NCI-H146 treated with DMSO at 0.1 percent for 48 hours (cell line): ENCODE measurements around the gene AK1.
A peak's percentile ranks its signal among the peaks of the same experiment; 100 is the strongest.

Source experiments
- DNase-seq: peaks from one replicate; lab custom pipeline; 2025; ENCODE audit not compliant: unreplicated experiment; lab: John Stamatoyannopoulos, UW

The AK1 gene

GRCh38 chr9:127869310-127870152, 7.9 kb downstream of the AK1 start:
- peak; percentile 29 for DNase-seq

GRCh38 chr9:127868278-127868902, 9.1 kb downstream of the AK1 start:
- DNase-seq, result no peak

DNA sequence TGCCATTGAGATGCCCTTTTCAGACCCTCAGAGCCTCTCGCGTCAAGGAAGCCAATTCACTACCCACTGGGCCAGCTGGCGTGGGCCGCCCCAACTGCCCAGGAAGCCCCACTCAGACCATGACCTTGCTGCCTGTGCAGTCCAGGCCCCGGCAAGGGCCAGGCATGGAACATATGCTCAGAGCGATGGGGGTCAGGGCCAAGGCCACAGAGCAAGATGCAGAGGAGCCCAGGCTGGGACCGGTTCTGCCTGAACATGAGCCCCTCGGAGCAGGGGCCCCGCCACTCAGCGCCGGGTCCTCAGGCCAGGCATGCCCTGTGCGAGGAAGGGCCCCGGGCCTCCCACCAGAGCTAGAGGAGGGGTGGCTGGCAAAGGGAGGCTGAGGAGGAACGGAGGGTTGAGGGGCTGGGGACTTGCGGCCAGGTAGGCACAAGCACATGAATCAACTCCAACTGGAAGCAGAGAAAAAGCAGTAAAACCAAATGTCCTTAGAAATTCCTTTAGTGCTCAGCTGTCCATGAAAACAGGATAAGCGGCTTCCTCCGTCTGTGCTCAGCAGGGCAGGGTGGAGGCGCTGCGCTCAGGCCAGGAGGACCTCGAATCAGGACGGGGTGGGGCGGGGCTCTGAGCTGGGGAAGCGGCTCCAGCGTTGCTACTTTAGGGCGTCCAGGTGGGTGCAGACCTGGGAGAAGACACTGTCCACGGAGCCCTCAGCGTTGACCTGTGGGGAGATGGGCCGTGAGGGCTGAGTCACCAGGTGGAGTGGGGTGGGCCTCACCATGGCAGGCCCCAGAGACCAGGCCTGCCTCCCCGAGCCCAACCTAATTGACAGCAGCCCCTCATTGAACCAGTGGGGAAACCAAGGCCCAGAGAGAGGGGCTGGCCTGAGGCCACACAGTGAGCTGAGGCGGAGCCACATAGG, 9.9 kb downstream of the AK1 start:
- no peak for DNase-seq

DNA sequence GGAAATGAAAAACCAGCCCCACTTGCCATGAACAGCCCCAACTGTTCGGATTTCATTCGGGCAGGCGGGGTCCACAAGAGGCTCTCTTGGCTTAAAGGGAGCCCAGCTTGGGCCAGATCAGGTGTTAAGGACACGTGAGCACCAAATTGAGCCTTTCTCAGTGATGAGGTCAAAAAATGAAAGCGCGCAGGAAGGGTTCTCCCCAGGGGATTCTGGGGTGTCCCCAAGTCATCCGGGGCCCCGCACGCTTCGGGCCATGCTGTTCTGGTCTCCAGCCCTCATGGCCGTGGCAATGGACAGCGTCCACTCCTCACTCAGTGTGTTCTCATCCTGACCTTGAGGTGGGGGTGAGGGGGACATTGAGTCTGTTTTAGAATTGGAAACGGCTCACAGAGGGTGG, 10.9 kb downstream of the AK1 start:
- no peak for DNase-seq

- no peak for DNase-seq
Measured at GRCh38 chr9:127865645-127866464, 11.6 kb downstream of the AK1 start.

GRCh38 chr9:127863191-127863621, 14.3 kb downstream of the AK1 start:
- DNase-seq, result no peak

DNA sequence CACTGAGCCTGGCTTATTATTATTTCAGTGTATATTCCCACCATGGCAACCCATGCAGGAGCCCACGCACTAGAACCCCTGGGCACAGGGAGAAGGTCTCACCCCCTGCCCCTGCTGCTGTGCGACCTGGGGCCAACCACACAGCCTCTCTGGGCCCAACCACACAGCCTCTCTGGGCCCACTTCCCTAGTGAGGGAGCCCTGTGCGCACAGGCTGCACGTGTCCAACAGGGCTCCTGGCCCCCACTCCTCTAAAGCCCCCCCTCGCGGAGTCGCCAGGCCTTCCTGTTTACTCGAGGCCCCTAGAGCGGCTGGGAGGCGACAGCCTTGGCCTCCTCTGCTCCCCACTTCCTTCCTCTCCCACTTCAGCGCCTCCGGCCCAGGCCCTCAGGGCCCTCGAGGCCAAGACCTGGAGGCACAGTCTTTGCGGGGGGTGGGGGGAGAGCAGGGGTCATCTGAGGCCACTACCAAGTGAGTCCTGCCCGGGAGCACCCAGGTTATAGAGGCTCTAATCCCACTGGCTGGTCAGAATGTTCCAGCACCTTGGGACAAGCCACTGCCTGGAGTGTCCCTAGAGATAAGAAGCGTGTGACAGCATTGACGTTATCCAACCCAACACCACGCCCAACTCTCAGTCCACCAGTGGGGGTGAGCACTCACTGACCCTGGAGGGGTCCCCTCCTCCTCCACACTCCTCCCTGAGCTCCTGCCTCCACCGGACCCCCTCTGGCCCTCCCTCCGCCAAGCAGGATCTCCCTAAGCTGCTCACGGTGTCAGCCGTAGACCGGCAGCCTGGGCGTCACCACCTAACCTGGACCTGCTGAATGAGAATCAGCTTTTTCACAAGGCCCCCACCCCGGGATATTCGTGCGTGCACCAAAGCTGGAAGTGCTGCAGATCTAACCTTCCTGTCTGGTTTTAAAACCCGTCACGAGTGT, 15.1 kb downstream of the AK1 start:
- no peak for DNase-seq

- DNase-seq, result no peak
Measured at GRCh38 chr9:127860779-127861178, 16.7 kb downstream of the AK1 start.

DNA sequence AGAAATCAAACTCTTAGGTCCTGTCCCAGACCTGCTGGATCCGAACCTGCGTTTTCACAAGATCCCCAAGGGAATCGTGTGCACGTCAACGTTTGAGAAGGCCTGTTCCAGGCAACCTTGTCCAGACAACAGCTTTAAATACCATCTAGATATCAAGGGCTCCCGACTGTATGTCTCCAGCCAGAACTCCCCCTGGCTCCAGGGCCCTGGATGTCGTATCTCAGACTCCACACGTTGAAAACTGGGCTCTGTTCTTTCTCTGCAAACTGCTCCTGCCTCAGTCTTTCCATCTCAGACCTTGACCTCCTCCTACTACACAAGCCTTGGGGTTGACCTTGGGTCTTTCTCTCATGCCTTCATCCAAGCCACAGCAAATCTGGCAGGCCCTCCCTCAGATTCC, 17.2 kb downstream of the AK1 start:
- no peak for DNase-seq

GRCh38 chr9:127858041-127858512, 19.4 kb downstream of the AK1 start:
- DNase-seq, result peak; percentile 45

GRCh38 chr9:127857278-127857677, 20.2 kb downstream of the AK1 start:
- DNase-seq, result no peak

DNA sequence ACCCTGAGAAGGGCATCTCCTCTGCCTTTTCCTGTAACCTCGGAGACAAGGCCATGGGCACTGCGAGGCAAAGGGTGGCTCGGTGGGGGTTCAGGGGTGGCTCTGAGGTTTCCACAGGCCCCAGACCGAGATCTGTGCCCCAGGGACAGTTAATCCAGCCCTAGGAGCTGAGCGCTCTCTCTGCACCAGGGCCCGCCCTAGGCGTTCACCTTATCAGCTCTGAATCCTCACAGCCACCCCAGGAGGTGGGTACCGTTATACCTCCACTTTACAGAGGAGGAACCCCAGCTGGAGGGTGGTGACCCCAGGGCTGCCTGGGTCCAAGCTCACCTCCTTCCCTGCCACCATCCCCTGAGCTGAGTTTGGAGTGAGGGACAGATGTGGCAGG, 20.8 kb downstream of the AK1 start:
- no peak for DNase-seq

GRCh38 chr9:127856094-127856728, 21.3 kb downstream of the AK1 start:
- DNase-seq, result no peak

DNA sequence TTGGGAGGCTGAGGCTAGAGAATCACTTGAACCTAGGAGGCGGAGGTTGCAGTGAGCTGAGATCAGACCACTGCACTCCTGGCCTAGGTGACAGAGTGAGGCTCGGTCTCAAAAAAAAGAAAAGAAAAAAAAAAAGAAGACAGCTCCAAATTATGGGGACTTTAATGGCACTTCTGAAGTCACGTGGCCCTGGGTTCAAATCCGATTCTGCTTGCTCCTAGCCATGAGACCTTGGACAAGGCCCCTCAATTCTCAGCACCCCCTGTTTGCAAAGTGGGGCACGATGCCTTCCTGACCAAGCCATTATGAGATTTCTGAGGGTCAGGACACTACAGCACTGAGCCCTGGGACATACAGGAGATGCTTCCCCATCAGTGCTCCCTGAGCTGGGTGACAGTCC, 22.0 kb downstream of the AK1 start:
- no peak for DNase-seq

- no peak for DNase-seq
Measured at GRCh38 chr9:127854960-127855359, 22.5 kb downstream of the AK1 start.

DNA sequence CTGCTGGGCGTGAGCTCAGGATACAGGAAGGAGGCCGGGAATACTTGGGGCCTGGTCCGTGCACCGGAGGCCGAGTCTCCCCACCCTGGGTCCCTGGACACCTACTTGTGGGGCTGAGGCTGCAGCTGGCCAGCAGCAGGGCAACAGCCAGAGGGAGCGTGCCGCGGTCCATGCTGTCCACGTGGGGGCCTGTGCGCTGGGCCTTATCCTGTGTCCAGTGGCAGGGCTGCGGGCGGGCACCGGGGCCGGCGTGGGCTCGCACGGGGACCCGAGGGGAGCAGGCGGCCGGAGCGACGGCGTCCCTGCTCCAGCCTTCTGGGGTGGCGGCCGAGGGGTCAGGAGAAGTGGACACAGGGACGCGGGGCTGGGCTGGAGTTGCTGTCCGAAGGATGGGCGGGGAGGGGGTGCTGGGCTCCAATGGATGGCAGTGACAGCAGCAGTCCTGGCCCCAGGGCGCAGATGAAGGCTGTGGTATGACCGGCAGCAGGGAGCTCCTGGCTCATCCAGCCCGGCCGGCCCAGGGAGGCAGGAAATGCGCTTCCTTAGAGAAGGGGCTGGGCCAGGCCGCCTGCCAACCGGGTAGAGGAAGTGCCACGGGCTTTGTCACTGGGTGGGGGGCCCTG, 23.2 kb downstream of the AK1 start, which contains the start of gene ENG:
Gene ENG, minus strand, starts transcription at position 475 of the 623 bp plus-strand sequence. Its CDS starts 303 bp downstream, at position 172.
- no peak for DNase-seq

DNA sequence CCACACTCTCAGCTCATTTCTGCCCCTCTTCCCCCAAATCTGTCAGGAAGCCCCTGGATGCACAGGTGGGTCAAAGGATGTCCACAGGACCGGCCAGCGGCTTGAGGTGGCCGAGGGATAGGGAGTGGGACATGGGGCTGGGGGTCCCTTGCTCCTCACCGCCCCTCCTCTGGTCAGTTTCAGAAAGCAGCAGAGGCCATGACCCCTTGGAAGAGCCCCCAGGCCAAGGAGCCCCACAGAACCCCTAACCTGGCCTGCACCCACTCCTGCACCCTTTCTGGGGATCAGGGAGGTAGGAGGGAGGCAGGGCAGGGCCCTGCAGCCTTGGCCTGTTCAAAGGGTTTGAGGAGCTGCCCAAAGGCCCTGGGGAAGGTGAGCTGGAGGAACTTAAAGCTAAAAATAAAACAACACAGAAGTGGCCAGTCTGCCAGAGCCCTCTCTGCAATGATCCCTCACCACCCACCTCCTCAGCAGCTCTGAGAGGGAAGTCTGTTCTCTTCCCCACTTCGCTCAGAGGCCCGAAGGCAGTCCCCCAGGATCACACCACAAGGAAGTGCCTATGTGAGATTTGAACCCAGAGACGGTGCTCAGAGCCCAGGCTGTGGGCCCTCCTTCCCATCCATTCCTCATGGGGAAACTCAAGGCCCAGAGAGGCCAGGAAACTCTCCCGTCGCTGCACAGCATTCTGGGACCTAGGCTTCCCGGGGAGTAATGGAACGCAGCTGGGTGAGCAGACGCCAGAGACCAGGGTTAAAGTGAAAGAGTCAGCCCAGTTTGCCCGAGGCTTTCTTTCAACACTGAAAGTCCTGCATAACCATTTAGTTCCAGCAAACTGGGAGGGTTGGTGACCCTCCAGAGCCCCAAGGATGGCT, 23.9 kb downstream of the AK1 start:
- DNase-seq, result no peak
